SHP77 treated with DMSO at 0.1 percent for 48 hours (cell line): ENCODE measurements around the gene LDB3.

Experiments
- DNase-seq: peaks from one replicate; lab custom pipeline; 2025; lab: John Stamatoyannopoulos, UW

The LDB3 gene

DNA sequence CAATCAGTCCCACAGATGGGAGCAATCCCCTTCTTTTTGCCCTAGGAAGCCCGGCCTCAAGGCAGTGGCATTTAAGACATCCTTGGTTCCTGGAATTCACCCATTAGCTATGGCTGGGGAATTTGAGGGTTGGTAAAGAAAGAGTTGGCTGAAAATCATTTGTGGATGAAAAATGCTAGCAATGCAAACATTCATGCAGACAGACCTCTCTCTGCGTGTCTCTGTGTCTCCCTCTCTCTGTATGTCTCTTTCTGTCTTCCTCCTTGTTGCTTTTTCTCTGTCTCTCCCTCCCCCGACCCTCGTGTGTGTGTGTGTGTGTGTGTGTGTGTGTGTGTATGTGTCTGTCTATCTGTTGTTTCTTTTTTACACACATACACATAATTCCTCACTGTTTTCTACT is 19.4 kb downstream of the LDB3 start:
- DNase-seq, result no peak

GRCh38 chr10:86688398-86688921 is 20.1 kb downstream of the LDB3 start:
- DNase-seq, result no peak

GRCh38 chr10:86689146-86689545 is 20.8 kb downstream of the LDB3 start:
- DNase-seq, result no peak

GRCh38 chr10:86690231-86690630 is 21.9 kb downstream of the LDB3 start:
- no peak for DNase-seq

DNA sequence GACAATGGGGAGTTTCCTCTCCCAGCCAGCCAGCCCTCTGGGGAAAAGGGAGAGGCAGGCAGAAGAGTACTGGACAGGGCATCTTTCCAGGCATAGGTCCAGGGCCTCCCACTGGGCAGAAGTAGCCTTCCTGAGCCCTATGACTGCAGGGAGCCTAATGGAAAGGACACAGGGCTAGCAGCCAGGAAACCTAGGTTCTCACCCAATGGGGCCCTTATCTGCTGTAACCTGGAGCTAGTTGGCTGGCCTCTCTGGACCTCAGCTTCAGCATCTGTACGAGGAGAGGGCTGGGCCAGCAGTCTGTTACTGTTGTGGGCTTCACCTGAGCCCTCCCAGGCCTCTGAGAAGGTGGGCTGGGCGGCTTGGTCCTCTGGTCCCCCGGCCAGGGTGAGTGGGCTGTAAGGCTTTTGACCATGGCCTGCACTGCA is 22.4 kb downstream of the LDB3 start:
- no peak for DNase-seq

GRCh38 chr10:86691333-86692022 is 23.2 kb downstream of the LDB3 start:
- no peak for DNase-seq

DNA sequence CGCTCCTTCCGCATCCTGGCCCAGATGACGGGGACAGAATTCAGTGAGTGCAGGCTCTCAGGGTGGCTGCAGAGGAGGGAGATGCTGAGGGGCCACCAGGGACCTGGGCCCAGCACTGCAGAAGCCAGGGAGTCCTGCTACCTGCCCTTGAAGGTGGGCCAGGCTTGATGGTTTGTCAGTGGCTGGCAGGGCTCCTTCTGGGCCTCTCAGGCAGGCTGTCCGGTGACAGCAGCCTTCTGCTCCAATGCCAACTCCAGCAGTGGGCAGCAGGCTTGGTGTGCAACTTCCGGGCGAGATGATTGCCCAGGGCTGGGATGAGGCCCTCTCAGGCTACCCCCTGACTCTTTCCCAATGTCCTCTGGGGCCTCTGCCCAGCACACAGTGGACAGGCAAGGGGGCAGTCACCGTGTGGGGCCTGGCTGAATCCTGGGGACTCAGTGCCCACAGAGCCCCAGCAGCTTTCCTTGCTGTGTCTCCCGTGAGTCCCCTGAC is 23.8 kb downstream of the LDB3 start:
- no peak for DNase-seq

DNA sequence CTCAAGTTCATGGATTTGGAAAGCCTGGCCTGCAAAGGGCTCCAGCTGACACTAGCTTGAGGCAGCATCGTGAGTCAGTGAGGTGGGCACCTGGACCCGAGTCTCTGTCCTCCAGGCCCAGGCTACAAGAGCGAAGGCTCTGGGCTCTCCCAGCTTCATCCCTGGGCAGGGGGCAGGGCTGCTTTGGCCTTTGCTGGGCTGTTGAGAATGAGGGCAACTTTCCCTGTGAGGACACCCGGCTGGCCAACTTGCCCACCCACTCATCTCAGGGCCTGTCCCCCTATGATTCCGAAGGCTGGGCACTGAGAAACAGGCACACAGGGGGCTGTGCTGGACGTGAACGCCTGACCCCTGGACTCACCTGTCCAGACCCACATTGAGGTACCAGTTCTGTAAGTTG is 24.4 kb downstream of the LDB3 start:
- no peak for DNase-seq

GRCh38 chr10:86693275-86693674 is 25.0 kb downstream of the LDB3 start:
- no peak for DNase-seq

DNA sequence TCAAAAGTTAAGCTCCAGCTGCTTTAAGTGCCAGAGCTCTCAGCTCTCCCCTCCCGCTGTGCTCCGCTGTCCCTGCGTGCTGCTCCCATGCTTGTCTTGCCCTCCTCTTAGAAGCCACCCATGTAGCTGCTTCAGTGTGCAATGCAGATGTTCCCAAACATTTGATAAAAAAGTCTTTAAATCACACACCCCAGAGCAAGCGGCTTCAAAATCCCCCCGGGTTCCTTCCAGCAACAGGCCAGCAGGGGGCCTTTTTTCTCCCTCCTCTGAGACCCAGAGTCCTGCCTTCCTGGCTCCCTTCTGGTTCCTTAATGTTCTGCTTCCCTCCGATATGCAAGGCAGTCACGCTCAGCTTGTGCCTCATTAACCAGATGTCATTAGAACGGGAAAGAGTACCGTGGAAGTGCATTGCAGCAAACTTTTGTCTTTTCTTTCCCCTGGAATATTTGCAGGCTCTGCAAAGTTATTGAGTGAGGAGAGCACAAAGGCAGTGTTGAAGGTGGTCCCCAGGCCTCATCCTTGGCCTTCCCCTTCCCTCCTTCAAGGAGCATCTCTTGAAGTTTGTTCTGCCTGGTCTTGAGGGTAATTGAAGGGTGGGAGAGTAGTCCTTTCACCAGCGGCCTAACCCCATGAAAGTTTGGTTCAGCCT is 25.5 kb downstream of the LDB3 start:
- no peak for DNase-seq

DNA sequence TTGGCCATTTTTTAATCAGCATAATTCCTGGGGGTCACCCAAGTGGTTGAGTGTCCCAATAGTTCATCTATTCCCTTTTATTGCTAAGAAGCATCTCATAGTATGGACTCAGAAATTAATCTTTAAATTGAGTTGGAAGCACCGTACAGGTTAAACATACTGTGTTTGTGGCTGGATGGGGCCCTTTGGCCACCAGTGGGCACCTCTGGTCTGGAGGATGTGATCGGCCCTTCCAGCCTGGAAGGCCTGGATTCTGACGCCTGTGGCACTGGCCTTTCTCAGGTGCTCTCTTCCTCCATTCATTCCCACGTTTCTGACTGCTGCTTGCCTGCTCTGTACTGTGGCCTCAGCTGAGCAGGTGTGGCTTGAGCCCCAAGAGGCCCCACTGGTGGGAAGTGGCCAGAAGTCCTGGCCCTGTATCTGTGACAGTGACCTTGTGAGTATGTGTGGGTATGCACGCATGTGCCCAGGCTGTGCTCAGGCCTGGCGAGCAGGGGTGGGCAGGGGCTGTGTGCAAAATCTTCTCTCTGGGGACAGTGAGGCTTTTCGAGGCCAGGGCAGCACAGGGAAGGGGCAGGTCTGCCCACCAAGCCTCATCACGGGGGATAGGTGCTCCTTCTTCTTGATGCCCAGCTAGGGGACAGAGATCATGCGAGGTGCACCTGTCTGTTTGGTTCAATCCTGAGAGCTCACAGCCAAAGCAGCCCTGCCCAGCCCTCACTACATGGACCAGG is 30.1 kb downstream of the LDB3 start:
- no peak for DNase-seq

DNA sequence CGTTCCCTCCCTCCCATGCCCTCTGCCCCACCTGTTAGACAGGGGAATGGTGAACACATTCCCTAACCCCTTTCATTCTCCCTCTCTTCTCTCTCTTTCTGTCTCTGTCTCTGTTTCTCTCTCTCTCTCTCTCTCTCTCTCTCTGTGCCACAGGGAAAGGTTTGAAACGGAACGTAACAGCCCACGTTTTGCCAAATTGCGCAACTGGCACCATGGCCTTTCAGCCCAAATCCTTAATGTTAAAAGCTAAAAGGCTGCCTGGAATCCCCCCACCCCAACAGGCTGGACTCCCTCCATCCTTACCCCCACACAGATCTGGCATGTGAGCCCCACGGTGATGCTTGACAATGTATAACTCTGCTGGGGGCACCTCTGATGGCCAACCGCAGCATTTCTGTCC is 30.8 kb downstream of the LDB3 start:
- DNase-seq, result no peak

GRCh38 chr10:86699541-86699940 is 31.2 kb downstream of the LDB3 start:
- no peak for DNase-seq

DNA sequence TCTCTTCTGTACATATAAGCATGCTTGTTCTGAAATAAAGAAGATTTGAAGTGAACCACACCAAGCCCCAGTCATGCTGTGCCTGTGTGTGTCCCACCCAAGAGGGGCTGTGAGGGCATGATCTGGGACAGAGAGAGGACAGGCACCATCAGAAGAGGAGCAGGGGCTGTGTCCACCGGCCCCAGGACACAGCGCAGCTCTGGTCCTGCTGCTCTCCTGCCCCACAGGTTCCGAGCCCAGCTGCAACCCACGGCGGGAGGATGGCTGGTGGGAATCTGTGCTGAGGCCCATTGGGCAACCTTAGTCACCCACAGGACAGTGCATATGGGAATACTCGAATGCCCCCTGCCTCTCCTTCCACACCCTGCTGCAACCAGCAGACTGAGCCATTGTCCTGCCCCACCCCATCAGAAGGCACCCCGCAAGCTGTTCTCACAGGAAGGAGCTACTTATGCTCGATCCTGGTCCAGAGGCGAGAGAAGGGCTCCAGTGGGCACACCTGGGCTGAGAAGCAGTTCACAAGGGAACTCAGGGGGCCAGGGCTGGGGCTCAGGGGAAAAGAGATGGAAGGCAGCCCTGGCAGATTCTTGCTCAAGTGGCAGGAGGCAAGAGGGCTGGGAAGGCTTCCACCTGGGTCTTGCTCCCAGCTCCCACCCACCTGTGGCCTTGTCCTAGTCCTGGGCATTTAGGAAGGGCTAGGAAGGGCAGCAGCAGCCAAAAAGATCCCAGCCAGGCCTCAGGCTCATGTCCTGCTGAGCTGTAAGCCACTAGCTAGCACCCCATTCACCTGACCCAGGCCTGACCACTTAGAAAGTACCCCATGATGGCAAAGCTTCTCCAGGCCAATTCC is 31.9 kb downstream of the LDB3 start:
- no peak for DNase-seq

GRCh38 chr10:86700851-86701617 is 32.7 kb downstream of the LDB3 start:
- DNase-seq, result no peak

DNA sequence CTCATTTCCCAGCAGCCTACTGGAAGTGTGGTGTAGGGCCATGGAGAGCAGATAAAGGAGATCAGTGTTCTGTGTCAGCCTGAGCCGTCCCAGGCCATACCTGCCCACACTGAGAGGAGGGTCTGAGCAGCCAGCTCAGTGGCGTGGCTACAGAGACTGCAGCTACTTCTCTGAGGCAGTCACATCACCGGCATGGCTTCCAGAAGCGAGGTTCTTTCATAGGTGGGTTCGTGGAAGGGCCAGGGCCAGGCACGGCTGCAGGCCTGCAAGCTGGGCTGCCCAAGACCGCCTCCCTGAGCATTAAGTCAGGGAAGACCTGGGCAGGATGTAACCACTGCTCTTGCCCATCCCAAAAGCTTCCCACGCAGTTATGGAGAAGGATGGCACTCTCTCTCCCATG is 34.9 kb downstream of the LDB3 start:
- DNase-seq, result no peak

DNA sequence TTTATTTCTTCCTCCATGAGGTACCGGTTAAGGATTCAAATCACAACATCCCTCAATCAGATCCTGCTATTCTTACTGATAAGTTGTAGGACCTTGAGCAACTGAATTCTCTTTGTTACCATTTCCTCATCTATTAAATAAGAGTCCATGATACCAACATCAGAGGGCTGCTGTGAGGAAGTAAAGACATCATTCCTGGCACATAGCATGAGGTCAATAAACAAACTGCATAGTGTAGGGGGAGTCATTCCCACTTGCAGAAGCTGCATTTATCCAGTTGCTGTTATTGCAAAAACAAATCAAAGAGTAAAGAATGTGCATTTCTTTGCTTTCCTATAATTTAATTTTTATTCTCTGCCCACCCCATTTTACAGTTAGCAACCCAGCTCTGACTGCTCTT is 36.8 kb downstream of the LDB3 start:
- no peak for DNase-seq

DNA sequence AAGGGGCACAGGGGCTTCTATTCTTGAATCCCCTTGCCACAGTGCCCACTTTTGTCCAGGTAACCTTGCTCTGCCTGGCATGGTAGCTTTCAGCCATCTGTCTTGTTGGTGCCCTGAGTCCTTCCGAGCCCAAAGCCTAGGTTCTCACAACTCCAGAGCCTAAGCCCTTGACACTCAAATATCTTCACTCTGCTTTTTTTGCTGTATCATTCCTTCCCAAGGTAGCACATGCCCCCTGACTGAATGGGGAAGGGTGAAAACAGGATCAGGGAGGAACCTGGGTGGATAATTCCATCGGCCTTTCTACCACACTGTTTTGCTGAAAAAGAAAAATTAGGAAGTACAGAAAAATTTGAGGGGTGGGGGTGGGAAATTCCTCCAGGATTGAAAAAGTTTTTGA is 37.6 kb downstream of the LDB3 start:
- no peak for DNase-seq

- DNase-seq, result no peak
Measured at GRCh38 chr10:86706401-86706841, 38.1 kb downstream of the LDB3 start.

DNA sequence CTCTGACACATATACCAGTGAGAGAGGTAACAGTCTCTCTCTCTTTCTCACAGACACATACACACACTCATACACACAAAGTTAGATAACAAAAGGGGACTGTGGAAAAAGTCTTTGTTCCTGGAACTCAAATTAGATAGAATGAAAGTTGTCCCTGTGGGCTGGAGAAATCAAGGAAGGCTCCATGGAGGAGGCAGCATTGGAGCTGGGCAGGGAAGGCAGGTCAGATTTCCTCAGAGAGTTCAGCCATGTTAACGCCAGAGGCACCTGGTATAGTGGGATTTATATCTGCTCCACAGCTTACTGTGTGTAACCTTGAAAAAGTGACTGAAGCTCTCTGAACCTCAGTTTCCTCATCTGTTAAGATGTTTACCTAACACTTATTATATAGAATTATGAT is 38.7 kb downstream of the LDB3 start:
- no peak for DNase-seq

- no peak for DNase-seq
Measured at GRCh38 chr10:86707505-86707904, 39.2 kb downstream of the LDB3 start.
